COR-L47 (cell line): Measurements from ENCODE around the gene RTKN.
"Not testable (repeated sequence)": the region's sequence is repeated elsewhere in the genome, so short reads cannot be mapped to it uniquely, and the experiment has no call there.

Experiments used
- DNase-seq: peaks from one replicate; lab custom pipeline; 2025; lab: John Stamatoyannopoulos, UW

RTKN gene

DNA sequence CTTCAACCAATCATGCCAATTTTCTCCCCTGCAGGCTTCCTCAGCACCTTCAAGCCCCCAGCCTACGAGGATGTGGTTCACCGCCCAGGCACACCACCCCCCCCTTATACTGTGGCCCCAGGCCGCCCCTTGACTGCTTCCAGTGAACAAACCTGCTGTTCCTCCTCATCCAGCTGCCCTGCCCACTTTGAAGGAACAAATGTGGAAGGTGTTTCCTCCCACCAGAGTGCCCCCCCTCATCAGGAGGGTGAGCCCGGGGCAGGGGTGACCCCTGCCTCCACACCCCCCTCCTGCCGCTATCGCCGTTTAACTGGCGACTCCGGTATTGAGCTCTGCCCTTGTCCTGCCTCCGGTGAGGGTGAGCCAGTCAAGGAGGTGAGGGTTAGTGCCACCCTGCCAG lies 18.4 kb upstream of the RTKN start:
- not testable (repeated sequence) for DNase-seq

DNA sequence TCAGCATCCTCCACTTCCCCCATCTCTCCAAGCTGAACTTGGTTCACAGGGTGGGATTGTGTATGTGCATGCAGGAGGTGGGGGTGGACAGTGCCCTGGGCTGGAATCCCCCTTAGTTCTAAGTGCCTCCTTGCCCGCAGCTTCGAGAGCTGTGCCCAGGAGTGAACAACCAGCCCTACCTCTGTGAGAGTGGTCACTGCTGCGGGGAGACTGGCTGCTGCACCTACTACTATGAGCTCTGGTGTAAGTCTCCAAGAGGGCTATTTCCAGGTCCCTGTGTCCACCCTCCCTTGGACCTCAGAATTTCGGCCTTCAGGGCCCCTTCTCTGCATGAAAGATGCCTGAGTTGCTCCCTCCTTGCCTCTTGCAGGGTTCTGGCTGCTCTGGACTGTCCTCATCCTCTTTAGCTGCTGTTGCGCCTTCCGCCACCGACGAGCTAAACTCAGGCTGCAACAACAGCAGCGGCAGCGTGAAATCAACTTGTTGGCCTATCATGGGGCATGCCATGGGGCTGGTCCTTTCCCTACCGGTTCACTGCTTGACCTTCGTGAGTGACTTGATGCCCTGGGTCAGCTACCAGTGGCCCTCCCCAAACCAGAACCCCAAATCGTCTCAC lies 17.9 kb upstream of the RTKN start:
- DNase-seq, result not testable (repeated sequence)

DNA sequence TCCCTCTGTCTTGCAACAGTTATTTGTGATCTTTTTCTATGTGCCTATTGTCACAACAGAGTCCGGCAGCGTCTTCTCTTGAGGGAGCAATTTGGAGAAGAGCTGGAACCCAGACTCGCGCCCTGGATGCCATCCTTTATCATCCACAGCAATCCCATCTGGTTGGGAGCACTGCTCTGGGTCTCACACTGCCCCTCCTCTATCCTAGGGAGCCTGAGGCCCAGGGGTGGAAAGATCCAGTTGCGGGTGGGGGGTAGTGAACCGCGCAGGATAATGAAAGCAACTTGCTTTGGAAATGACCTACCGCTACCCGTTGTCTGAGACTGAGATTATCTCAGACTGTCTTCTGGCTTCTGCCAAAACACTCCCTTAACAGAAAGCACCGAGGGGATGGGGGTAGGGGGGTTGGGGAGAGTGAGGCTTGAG lies 17.2 kb upstream of the RTKN start:
- DNase-seq, result no peak

DNA sequence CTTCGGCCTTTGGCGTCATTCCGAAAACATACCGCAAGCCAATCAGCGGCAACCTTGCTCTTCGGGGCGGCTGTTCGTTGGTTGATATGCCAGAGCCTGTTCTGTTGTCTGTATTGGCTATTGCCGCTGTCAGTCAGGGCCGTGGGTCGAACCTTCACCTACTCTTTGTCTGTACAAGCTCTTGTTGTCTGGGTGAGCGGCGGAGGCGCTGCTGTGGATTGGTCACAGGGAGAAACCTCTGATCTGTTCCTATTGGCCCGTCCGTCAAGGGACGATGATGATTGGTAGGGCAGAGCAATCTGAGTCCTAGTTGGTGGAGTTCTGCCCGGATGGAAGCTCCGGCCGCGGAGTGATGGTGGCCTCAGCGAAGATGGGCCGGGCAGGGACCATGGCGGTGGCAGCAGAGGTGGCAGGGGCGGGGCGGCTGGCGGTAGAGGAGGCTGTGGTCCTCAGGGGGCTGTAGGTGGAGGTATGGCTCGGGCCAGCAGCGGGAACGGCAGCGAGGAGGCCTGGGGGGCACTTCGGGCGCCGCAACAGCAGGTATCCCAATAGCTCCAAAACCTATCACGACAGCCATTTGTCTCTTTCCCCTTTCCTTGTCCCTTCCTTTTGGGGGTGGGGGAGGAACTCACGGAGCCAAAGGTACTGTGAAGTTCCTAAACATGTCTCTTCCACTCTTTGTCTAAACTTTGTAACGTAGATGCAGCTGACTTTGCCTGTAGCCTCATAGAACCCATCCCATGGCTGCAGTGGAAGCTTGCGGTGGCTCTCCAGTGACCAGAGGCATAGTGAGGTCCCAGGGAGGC lies 16.6 kb upstream of the RTKN start, which contains the start of gene WBP1:
WBP1 (plus strand) TSS at position 307 of the 806 bp plus-strand sequence; CDS start at position 472, 165 bp downstream.
- peak; percentile 100 for DNase-seq

DNA sequence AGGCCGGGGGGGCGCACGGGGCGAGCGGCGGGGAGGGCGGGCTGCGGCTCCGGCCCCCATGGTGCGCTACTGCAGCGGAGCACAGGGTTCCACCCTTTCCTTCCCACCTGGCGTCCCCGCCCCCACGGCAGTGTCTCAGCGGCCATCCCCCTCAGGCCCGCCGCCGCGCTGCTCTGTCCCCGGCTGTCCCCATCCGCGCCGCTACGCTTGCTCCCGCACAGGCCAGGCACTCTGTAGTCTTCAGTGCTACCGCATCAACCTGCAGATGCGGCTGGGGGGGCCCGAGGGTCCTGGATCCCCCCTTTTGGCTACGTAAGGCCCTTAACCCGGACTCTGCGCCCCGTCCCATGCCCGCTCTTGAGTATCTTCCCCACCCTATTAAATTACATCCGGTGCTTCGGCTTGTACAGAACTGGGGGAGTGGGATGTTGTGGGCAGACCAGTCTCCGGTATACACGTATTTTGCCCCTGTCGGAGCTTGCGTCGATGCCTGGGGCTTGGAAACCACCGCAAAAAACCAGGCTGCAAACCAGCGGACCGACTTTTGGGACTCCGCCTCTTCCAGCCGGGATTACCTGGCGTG lies 15.9 kb upstream of the RTKN start:
- DNase-seq, result peak; percentile 88

DNA sequence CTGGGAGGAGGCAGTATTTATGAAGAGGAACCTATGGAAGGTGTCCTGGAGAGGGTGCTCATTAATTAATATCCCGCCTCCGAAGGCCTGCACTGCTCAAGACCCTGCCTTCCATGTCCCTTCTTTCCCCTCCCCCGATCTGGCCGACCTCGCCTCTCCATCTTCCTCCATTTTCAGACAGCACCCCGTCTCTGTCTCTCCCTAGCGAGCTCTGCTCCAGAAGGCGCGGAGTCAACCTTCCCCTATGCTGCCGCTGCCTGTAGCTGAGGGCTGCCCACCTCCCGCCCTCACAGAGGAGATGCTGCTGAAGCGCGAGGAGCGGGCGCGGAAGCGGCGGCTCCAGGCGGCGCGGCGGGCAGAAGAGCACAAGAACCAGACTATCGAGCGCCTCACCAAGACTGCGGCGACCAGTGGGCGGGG lies 15.4 kb upstream of the RTKN start:
- no peak for DNase-seq

DNA sequence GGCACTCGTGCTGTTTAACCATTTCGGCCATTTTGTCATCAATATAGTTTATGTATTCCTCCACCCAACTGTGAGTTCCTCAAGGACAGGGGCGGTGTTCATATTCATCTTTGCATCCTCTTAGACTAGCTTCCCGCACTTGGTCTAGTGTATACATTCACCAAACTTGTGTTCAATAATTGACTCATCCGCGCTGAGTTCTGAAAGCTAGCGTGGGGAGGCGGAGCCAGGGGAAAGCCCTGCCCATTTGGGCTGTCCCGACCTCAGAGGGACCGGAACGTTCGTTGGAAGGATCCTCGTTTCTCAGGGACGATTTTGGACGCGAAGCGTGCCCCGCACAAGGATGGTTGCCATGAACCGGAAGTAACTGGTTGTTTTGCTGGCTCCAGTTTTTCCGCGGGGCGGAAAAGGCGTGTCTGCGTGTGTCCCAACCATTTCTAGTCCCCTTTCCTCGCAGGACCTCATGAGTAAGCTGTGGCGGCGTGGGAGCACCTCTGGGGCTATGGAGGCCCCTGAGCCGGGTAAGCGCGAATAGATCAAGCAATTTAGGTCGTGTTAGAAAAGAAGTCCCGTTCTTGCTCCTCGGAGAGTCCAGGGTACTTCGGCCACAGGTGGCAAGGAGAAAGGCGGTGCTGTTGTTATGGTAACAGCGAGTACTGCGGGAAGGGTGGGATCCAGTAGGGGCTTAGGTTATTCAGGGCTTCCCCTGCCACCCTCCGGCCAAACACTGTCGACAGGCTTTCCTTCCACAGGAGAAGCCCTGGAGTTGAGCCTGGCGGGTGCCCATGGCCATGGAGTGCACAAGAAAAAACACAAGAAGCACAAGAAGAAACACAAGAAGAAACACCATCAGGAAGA lies 13.1 kb upstream of the RTKN start, which contains the start of gene INO80B:
INO80B (plus strand) TSS at position 434 of the 858 bp plus-strand sequence; CDS start at position 464, 30 bp downstream.
- peak; percentile 95 for DNase-seq

DNA sequence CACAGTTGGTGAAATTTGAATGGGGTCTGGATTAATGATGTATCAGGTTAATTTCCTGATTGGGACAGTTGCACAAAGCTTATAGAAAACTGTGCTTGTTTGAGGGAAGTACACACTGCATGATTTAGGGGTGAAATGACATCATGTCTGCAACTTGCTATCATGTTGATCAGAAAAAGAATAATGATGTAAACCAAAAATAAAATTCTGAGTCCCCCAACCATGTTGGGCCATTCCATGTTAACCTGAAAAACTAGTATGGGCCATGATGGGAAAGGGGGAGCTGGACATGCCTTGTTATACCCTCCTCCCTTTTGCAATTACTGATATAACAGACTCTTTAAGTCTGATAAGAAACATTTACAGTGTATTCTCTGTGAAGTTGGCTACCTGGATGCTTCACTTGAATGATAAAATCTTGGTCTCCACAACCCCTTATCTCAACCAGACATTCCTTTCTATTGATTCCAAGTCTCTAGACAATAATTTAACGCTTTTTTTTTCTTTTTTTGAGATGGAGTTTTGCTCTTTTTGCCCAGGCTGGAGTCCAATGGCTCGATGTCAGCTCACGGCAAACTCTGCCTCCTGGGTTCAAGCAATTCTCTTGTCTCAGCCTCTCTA lies 8.9 kb upstream of the RTKN start:
- DNase-seq, result no peak

DNA sequence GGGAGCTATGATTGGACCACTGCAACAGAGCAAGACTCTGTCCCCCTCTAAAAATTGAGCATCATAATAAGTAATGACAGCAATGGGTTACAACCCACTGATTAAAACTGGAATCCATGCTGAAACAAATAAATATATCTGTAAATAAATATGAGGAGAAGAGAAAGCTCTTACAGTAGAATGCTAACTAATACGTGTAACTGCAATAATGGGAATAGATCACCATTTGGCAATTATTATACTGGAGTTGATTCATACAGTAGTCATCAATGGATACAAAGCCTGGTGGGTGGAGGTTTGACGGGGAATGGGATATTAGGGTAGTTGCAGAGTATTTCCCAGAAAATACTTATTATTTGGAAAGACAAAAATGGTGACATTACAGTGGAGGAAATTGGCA lies 7.0 kb upstream of the RTKN start:
- DNase-seq, result no peak

DNA sequence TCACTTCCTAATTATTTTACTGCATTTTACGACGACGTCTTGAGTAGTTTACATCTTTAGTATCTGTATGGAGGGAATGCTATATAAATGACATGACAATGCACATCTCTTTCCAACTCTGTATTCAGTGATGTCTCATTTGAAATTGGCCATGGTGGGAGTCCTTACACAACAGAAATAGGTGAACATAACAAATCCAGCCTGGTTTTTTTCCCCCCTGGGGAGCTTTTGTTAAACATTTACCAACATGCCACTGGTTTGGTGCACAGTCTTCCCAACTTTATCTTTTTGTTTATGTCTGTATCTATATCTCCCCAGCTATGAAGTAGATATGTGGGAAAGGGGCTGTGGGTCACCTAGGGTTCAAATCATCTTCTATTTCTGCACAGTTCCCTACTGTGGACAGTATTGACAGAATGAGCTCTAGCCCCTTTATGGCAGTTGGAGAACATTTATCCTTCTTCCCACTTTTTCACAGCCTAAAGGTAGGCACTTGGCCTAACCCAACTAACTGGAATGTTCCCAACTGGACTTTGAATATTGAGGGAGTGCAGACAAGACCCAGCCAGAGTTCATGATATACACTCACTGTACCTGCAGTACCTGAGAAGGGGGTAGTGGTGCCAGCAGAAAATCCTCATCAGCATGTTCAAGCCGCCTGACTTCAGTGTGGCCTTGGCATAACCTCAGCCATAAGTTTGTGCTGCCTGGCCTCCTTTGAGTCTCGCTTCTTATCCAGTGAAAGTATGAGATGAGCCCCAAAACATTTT lies 5.7 kb upstream of the RTKN start:
- DNase-seq, result no peak

DNA sequence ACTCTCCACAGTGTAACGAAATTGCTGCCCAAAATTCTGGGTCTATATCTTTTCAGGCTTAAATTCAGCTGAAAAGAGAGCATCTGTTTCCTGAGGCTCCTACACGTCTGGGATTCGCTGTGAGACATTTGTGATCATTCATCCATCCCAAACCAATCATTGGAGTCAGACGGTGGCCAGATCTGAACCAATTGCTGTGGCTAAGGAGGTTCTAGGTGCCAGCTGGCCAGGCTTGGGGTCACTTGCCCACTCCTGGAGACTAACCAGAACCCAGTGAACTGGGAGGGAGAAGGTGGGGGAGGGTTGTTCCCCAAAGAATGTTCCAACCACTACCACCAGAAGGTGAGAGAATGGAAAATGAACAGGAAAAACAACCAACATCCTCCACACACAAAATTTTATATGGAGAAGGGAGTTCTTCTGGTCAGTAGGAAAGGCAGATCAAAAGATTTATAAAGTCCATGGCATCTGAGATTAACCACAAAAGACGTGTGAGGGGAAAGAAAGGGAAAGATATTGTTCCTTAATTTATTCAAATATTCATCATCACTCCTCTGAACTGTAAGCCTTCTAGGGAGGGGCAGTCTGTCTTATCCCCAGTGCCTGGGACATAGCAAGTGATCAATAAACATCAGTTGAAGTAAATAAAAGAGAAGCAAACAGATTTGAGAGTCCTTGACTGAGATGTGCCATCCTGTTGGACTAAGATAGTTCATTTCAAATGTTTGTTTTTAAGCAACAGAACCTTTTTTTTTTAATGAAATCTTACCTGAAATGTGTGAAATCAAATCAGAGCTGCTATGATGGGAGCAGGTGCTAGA lies 3.0 kb upstream of the RTKN start:
- DNase-seq, result no peak

DNA sequence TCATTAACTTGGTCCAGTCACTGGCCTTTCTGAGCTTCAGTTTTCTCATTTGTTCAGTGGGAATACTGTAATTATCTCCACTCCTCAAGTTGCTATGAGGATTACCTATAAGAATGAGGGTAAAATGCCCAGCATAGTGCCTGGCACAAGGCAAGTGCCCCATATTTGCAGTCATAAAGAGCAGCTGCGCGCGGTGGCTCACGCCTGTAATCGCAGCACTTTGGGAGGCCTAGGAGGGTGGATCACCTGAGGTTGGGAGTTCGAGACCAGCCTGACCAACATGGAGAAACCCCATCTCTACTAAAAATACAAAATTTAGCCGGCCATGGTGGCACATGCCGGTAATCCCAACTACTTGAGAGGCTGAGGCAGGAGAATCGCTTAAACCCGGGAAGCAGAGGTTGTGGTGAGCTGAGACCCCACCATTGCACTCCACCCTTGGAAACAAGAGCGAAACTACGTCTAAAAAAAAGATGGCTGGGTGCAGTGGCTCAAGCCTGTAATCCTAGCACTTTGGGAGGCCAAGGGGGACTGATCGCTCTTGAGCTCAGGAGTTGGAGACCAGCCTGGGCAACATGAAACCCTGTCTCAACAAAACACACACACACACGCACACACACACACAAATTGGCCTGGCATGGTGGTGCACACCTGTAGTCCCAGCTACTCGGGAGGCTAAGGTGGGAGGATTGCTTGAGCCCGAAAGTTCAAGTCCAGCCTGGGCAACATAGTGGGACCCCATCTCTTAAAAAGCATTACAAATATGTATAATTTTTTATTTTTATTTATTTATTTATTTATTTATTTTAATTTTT lies 953 bp upstream of the RTKN start:
- DNase-seq, result not testable (repeated sequence)

DNA sequence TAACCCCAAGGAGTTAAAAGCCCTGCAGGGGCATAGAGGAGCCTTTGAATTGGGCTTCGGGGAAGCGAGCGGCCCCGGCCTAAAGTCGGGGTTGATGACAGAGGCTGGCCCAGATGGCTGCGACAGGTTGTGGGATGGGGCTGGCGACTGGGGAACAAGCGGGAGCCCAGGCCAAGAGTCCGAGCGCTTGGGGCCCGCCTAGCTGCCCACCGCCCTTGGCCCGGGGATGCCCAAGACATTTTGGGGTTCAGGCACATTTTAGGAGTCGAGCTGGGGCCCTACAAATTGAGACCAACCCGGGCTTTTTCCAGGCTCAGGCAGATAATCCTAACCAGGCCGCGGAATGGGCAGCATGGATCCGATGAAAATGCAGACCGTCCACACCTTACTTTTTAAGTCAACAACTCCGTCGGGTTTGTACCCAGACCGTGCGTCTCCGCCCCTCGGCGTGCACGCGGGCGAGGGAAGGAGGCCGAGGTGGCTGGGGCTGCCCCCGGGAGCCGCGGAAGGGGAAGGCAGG lies 507 bp downstream of the RTKN start:
- peak; percentile 41 for DNase-seq

DNA sequence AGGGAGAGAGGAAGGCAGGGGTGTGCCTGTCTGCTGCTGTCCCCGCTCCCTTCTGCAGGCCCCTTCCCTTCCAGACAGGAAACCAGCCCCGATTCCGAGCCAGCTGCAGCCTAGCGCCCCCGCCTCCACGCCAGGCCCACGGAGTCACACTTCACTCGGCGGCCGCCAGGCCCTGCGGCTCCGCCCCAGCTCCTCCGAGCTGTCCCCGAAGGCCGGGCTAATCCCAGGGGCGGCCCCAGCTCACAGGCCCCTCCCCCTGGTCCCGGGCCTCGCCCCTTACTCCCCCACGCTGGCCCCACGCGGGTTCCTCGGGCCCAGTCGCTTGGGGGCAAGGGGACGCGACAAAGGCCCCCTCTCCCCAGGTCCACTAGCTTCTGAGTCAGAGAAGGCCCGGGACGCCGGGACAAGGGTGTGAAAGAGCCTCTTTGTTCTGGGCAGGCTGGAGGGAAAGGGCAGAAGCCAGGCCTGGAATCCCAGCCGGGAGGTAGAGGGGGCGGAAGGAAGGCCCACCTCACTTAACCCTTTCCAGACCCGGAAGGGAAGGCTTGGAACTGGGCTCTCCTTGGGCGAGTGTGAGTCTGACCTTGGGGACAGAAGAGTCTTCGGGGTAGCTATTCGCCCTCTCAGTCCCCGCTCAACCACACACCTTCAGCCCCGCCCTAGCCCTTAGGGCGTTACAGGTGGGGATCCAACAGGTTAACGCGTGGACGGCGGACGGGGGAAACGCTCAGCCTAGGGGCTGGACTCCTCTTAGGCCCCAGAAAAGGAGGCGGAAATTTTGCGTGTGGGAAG lies 1.2 kb downstream of the RTKN start:
- peak; percentile 83 for DNase-seq

DNA sequence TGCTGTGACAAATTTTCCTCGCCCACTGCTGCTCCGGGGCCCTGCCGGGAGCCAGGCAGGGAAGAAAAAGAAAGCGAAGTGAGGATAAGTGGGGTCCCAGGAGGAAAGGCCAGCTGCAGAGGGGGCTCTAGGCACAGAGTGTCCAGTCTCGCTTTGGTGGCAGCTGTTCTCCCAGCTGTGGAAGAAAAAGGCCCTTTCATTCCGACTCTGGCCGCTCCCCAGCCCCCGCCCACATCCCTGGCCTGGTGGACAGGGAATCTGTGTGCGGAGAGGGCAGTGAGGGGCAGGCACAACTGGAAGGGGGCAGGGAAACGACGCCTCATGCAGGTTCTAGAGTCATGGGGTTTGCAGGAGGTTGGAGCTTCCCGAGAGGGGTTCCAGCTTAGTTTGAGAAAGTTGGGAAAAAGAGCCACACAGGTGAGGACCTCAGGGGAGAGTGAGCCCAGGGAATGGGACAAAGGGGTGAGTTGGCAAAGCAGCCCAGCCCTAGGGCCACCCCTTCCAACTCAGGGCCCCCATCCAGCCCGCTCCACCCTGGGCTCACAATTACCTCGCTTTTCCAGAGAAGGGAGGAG lies 1.8 kb downstream of the RTKN start:
- no peak for DNase-seq

DNA sequence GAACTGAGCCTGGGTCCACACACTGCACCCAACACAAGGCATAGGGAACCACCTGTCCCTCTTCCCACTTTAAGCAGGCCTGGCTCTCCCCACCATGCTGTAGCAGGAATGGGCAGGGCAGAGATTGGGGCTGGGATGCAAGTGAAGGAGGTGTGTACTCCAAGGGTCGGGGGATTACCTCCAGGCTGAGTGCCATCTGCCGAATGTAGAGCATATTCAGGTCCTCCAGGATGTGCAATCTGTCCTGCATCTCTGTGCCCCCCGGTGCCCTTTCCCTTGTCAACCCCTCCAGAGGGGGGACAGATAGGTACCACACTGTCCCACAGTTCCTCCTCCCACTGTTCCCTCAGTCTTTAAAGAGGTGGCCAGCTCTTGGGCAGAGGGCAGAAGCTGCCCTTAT lies 2.4 kb downstream of the RTKN start:
- no peak for DNase-seq

DNA sequence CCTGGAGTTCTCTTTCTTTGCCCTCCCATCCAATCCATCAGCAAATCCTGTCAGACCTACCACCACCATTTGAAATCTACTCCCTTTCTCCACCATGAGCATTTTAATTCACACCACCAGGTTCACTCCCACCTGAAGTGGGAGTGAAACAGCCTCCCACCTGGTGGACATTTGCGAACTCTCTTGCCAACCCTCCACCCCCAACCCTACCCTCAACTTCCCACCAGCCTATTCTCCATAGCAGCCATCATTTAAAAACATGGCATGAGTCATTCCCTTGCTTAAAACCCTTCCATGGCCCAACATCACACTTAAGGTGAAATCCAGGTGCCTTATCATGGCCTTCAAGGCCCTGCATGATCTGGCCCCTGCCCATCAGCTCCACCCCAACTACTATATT lies 3.5 kb downstream of the RTKN start:
- DNase-seq, result no peak
